ENCODE measurements around the gene PRKAR2A.
"Not testable (repeated sequence)": the region's sequence is repeated elsewhere in the genome, so short reads cannot be mapped to it uniquely, and the experiment has no call there.

PRKAR2A gene

DNA sequence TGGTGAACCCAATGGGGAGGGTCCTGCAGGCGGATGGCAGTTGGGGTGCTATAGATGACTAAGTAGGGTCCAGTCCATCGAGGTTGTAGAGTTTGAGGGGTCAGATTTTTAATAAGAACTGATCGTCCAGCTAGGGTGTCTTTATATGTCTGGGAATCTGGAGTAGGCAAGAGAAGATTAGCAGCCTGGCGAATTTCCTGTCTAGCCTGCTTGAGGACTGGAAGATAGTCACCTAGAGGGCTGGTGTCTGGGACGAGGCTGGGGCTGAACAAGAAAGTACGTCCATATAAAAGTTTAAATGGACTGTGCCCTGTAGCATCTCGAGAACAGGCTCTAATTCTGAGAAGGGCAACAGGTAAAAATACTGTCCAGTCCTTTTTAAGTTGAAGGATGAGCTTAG, 123.9 kb downstream of the PRKAR2A start:
- no peak for DNase-seq

DNA sequence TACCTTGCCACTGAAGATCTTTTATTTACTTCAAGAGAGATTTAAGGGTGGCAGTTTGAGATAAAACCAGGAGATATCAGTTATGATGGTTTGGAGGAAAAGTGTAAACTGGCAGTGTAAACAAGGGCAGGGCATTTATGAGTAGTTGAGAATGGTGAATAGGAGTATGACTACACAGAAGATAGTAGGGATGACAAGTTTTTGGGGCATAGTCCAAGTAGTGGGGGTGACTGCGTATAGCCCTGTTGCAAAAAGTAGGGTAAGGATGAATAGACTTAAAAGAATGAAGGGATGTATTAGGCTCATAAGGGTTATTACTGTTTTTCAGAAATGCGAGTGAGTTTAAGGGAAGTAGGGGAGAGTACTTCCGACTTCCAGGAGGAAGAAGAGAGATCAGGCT, 124.4 kb downstream of the PRKAR2A start:
- not testable (repeated sequence) for DNase-seq

DNA sequence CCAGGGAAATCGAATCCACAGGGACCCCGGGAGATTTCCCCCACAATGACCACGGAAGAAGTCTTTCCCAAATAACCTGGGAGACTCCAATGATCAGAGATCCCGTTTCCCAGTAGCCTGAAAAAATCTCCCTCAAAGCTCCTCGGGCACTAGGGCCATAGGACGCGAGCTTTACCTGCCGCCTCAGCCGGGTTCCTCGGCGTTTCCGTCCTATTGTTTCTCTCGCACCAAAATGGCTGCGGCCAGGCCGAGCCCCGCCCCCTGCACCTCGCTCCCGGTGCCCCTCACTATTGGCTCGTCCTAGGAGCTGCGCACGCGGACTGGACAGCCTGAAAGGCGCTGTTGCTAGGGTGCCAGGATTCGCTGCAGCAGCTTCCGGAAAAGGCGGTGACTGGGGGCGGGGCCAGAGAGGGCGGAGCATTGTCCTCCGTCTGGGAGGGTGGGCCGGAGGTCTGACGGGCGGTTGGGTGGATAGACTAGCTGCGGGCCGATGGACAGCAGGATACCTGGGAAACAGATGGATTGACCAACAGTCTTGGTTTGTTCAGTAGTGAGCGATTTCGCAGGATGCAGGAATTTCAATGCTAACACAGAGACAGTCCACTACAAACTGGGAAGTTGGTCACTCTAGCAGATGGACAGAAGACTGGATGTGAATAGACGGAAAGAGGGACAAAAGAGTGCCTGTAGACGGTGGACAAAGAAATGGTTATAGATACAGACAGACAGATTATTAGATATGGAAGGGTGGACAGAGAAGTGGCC, 130.5 kb downstream of the PRKAR2A start, which contains the start of gene IP6K2:
TSS of gene IP6K2 (minus strand) at position 240 of the 765 bp plus-strand sequence. CDS start 21,930 bp downstream, outside the sequence.
- DNase-seq = peak; percentile 75

DNA sequence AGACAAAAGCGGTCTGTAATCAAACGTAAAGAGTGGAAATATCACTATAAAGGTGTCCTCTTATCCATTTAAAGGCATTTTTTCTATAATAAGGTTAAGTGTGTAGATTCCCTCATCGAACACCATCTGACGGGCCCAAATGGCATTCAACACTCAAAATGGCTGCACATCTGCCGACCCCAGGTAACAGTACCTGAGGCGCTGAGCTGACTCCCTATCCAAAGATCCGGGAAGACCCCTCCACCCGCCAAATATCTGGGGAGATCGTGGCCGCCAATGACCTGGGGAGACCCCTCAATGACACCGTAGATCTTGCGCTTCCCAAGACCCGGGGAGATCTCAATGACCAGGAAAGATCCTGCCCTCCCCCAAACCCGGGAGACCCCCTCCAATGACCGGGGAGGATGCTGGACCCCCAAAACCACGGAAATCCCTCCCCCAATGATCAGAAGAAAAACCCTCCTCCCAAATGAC, 131.1 kb downstream of the PRKAR2A start:
- DNase-seq = no peak

DNA sequence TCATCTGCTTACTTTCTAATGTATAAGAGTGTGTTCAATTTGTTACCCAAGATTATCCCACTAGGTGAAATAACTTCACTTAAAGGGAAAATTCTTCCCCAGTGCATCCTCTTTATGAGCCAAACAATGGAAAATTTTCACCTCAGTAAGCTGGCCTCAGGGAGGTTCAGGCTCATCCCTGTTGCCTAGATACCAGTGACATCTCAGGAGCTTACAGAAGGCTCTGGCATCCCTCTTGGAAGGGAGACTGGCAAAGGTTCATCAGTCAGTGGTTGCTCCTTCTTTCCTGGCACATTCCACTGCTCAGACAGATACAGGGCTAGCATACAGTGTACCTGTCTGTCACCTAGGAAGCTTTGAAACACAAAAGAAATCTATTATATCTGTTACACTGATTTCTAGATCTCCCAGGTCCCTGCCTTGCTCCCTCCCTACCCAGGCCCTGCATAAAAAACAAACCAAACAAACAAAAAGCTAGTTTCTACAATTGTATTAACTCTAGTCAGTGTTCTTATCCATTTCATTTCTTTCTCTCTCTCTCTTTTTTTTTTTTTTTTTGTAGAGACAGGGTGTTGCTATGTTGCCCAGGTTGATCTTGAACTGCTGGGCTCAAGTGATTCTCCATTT, 132.4 kb downstream of the PRKAR2A start:
- no peak for DNase-seq

DNA sequence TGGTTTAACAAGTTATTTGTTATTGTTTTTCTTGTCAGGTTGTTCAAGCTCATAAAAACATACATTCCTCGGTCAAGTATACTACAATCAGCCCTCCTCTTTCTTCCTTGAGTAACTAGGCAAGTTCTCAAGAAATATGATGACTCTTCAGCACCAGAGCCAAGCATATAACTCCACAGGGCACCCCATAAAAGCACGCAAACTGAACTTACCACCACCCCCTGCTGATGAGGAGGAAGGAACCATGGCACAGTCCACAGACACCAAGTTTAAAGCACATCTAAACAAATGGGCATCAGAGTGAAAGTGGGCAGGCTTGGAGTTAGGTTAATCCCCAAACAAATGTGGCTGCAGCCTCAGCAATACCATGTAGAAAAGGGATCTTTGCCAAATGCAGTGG, 135.9 kb downstream of the PRKAR2A start:
- DNase-seq = no peak

DNA sequence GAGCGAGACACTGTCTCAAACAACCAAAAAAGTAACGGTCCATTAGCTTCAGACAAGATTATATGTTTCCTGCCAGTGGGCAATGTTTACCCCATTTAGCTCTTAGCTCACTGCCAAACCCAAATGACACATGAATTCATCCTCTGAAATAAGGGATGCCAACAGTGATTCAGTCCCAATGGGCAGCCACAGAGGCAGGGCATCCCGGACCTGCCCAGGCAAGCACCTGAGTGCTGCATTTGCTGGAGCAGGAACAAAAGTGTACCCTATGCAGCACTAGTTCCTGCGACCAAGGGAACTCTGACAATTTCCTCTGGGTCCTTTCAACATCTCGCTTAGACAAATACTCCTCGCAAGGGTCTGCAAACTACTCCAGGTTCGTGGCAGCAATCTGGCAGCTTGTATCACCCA, 138.6 kb downstream of the PRKAR2A start:
- DNase-seq = no peak

DNA sequence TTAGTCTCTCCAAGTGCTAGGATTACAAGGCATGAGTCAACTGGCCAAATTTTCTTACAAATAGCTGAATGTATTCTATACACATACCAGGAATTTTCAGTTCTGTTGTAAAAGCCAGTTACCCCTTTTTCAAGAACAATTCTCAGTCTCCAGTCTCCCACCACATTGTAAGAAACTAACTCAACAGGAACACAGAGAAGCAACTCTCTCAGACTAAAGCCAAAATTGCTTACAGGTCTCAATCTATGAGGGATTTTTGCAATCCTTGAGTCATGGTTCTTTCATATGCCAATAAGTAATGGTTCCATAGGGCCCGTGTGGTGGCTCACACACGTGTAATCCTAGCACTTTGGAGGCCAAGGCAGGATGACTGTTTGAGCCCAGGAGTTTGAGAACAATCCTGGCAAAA, 139.2 kb downstream of the PRKAR2A start:
- DNase-seq = no peak

DNA sequence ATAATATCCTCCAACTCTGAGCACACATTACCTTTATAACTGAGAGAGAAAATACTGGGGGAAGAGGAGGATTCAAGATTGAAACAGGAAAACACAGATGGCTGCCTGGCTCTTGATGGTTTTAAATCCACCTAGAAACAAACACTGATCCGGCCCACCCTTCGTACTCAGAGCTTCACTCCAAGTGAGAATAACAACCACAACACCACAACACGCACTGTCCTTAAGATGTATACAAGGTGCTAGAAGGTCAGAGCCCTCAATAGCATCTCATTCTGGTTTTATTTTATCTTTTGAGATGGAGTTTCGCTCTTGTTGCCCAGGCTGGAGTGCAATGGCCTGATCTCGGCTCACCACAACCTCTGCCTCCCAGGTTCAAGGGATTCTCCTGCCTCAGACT, 140.5 kb downstream of the PRKAR2A start:
- DNase-seq = no peak

DNA sequence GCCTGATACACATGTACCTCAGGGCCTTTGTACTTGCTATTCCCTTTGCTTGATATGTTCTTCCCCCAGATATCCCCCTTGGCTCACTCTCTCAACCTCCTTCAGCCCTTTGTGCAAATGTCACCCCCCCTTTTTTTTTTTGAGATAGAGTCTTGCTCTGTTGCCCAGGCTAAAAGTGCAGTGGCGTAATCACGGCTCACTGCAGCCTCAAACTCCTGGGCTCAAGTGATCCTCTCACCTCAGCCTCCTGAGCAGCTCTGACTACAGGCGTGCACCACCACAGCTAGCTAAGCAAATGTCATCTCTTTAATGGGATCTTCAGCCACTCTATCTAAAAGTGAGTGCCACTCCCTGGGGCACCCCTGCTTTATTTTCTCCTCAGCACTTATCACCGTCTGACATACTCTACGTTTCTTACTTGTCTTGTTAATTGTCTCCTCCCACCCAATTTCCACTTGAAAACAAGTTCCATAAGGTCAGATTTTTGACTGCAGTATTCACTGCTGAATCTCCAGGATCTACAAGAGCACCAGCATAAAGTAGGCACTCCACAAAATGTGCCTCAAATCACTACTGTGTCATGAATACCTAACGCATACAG, 145.3 kb downstream of the PRKAR2A start:
- no peak for DNase-seq

DNA sequence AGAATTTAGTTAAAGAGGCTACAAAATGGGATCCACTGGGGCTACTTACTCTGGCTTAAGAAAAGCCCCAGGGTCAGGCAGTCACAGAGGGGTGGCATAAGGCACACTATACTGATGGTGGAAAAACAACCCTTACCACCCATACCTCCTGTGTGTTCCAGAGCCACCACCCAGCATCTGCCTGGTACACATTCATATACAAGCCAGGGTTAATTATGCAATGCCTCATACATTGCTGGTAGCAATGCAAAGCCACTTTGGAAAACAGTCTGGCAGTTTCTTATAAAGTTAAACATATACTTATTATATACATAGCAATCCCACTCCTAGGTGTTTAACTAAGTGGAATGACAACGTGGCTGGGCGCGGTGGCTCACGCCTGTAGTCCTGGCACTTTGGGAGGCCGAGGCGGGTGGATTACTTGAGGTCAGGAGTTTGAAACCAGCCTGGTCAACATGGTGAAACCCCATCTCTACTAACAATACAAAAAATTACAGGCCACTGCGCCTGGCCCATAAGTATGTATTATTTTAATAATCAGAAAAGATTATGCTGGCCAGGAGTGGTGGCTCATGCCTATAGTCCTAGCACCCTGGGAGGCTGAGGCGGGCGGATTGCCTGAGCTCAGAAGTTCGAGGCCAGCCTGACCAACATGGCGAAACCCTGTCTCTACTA, 146.8 kb downstream of the PRKAR2A start:
- DNase-seq = no peak

DNA sequence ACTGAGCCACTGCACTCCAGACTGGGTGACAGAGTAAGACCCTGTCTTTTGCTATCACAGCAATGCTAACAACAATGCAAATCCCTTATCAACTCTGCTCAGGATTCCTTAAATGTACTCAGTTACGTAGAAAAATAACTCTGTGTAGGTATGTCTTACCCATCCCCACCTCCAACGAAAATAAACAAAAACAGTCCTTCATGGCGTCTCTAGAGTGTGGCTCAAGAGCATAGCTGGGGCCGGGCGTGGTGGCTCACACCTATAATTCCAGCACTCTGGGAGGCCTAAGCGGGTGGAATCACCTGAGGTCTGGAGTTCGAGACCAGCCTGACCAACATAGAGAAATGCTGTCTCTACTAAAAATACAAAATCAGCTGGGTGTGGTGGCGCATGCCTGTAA, 148.8 kb downstream of the PRKAR2A start:
- DNase-seq = no peak

DNA sequence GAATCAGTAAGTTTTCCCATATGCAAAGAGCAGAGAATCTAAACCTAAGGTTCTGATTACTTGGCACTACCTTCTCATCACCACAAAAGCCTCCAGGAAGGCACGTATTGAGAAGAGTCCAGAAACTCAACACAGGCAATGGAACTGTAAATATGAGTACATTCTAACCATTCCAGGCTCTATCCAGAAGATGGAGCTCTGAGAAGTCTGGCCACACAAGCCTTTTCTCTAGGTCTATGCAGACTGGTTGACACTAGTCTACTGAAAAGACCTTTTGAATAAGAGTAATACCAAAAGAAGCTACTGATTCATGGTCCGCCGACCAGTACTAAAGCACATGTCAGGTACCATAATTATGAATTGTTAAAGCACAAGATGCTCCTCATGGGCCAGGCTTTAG, 149.7 kb downstream of the PRKAR2A start:
- no peak for DNase-seq

DNA sequence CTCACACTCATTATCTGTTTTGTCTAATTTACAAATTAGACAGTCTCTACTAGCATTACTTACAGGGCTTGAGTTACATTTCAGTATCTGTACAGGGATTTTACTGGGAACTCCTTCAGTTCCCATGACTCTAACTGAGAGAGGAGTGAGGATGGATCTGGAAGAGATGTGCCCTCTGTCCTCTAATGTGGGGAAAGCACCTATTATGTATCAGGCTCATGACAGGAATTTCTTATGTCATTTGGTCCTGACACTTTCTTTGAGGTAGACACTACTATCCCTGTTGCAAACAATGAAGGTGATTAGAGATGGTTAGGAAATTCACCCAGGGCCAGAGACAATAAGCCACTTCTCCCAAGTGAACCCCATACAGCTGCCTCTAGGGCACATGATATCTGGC, 151.1 kb downstream of the PRKAR2A start:
- DNase-seq = no peak
